HCT116 (cell line): Measurements from ENCODE around the gene GABBR2. TPM values are rescaled to one million over a fixed set of nuclear protein-coding genes. Genes with fewer than 3 reads are reported as not detected.

ENCODE experiments used
- ATAC-seq: fragments of 200-7000 bp; cut with Tn5 transposase; 2 replicates; pipeline ENCODE4 v1.9.1; 2020; ENCODE audit warnings: mild to moderate bottlenecking, moderate library complexity
- BruUV-seq: library from RNA; stranded (reverse); fragments of 400-500 nt; replicated peaks from 2 replicates; lab custom pipeline; 2021; lab: Mats Ljungman, UMichigan
- CTCF ChIA-PET: fragments of 300-600 bp; sonication (Branson Sonifier 250); formaldehyde crosslinking; loops from one replicate; lab custom pipeline; 2021; ENCODE audit warnings: antibody characterized with exemption; lab: Charles Lee
- POLR2A ChIA-PET: fragments of 300-600, 350-600 bp; sonication (Branson Sonifier 250); formaldehyde crosslinking; loops from one replicate; lab custom pipeline; 2021; ENCODE audit warnings: antibody characterized with exemption; lab: Charles Lee
- RAD21 ChIA-PET, 2 experiments: fragments of 300-600 bp; sonication (Branson Sonifier 250); formaldehyde crosslinking; loops; one replicate each; lab custom pipeline; 2023; ENCODE audit warnings: low total read pairs in 2 of 2; ENCODE audit not compliant: uncharacterized antibody in 2 of 2, unreplicated experiment in 2 of 2, low non-redundant PET in 1 of 2; lab: Charles Lee
- DNase-seq: peaks from one replicate; pipeline ENCODE4 v3.0.0-alpha.2; 2010; ENCODE audit warnings: low read depth, low spot score
- H2AFZ ChIP-seq: fragments of 200-600 bp; shearing (Covaris generic), sonication (generic); 2 replicates; pipeline ENCODE4 v1.6.1; 2017; ENCODE audit warnings: low read depth, mixed run types, mixed read lengths, antibody characterized with exemption, low read length; ENCODE audit not compliant: poor library complexity, severe bottlenecking
- H3K27ac ChIP-seq: 2 replicates; pipeline ENCODE4 v1.5.1; 2012; ENCODE audit warnings: low read depth, low read length
- H3K27me3 ChIP-seq: fragments of 200-600 bp; sonication (generic); 2 replicates; pipeline ENCODE4 v1.6.1; 2016; ENCODE audit warnings: mixed run types, low read length, mixed read lengths; ENCODE audit not compliant: insufficient read depth
- H3K36me3 ChIP-seq, 2 experiments: fragments of 200-500 bp in 1 of 2; fragments of 200-600 bp in 1 of 2; sonication (Bioruptor generic) in 1 of 2; sonication (generic) in 1 of 2; 2 replicates each; pipeline versions ENCODE4 v1.5.1 to v1.6.1; 2014 to 2016; ENCODE audit warnings: low read length in 2 of 2, inconsistent platforms in 1 of 2, mixed read lengths in 1 of 2, mixed run types in 1 of 2; ENCODE audit not compliant: insufficient read depth in 2 of 2, control insufficient read depth in 1 of 2
- H3K4me1 ChIP-seq, 2 experiments: fragments of 200-600 bp in 1 of 2; sonication (generic) in 1 of 2; 2 replicates each; pipeline versions ENCODE4 v1.5.1 to v1.6.1; 2012 to 2017; ENCODE audit warnings: low read length in 2 of 2, inconsistent platforms in 1 of 2, mild to moderate bottlenecking in 1 of 2, mixed read lengths in 1 of 2, mixed run types in 1 of 2, moderate library complexity in 1 of 2; ENCODE audit not compliant: insufficient read depth in 2 of 2, control insufficient read depth in 1 of 2
- H3K4me2 ChIP-seq: fragments of 200-600 bp; sonication (generic); 2 replicates; pipeline ENCODE4 v1.6.1; 2017; ENCODE audit warnings: mixed run types, low read length, mixed read lengths
- H3K4me3 ChIP-seq, 2 experiments: fragments of 200-600 bp in 1 of 2; sonication (generic) in 1 of 2; replicated peaks in 1 of 2; 2 replicates each; pipeline ENCODE4 v1.5.1; 2011 to 2016; ENCODE audit warnings: low read length in 2 of 2, control low read depth in 1 of 2, low read depth in 1 of 2, mild to moderate bottlenecking in 1 of 2, mixed read lengths in 1 of 2, mixed run types in 1 of 2
- H3K79me2 ChIP-seq: fragments of 200-600 bp; sonication (generic); 2 replicates; pipeline ENCODE4 v1.6.1; 2017; ENCODE audit warnings: mild to moderate bottlenecking, mixed run types, low read length, moderate library complexity, mixed read lengths; ENCODE audit not compliant: insufficient read depth
- H3K9ac ChIP-seq: fragments of 200-600 bp; sonication (generic); 2 replicates; pipeline ENCODE4 v1.6.1; 2016; ENCODE audit warnings: low read length, mixed read lengths
- H3K9me2 ChIP-seq: fragments of 200-600 bp; sonication (generic), shearing (Covaris generic); 2 replicates; pipeline ENCODE4 v1.6.1; 2017; ENCODE audit warnings: mixed run types, mild to moderate bottlenecking, moderate library complexity; ENCODE audit not compliant: insufficient read depth
- H3K9me3 ChIP-seq, 2 experiments: fragments of 200-500 bp in 1 of 2; fragments of 200-600 bp in 1 of 2; sonication (Bioruptor generic) in 1 of 2; sonication (generic) in 1 of 2; 2 replicates each; pipeline ENCODE4 v1.6.1; 2014 to 2017; ENCODE audit warnings: low read length in 2 of 2, mixed read lengths in 2 of 2, inconsistent platforms in 1 of 2, low read depth in 1 of 2, mild to moderate bottlenecking in 1 of 2, mixed run types in 1 of 2, moderate library complexity in 1 of 2; ENCODE audit not compliant: control insufficient read depth in 1 of 2, insufficient read depth in 1 of 2
- H4K20me1 ChIP-seq: fragments of 200-600 bp; sonication (generic), shearing (Covaris generic); 2 replicates; pipeline ENCODE4 v1.6.1; 2017; ENCODE audit warnings: mixed run types, mild to moderate bottlenecking, moderate library complexity; ENCODE audit not compliant: insufficient read depth
- EGR1 ChIP-seq: IDR thresholded peaks from 2 replicates; pipeline ENCODE4 v1.6.1; 2012; ENCODE audit warnings: low read depth
- ELF1 ChIP-seq: IDR thresholded peaks from 2 replicates; pipeline ENCODE4 v1.6.1; 2012; ENCODE audit warnings: low read depth, borderline replicate concordance
- FOSL1 ChIP-seq: IDR thresholded peaks from 2 replicates; pipeline ENCODE4 v1.6.1; 2012; ENCODE audit warnings: low read depth
- JUND ChIP-seq: IDR thresholded peaks from 2 replicates; pipeline ENCODE4 v1.6.1; 2012
- POLR2A ChIP-seq: IDR thresholded peaks from 2 replicates; pipeline ENCODE4 v1.7.0; 2011; ENCODE audit warnings: borderline replicate concordance; ENCODE audit not compliant: insufficient read depth, insufficient read length; ENCODE audit errors: extremely low read depth
- POLR2AphosphoS5 ChIP-seq: IDR thresholded peaks from 2 replicates; pipeline ENCODE4 v1.6.1; 2011; ENCODE audit warnings: mild to moderate bottlenecking, low read depth, low read length, moderate library complexity
- RAD21 ChIP-seq: IDR thresholded peaks from 2 replicates; pipeline ENCODE4 v1.6.1; 2012; ENCODE audit warnings: low read depth, mild to moderate bottlenecking
- SP1 ChIP-seq: IDR thresholded peaks from 2 replicates; pipeline ENCODE4 v1.6.1; 2012; ENCODE audit warnings: low read depth
- YY1 ChIP-seq: IDR thresholded peaks from 2 replicates; pipeline ENCODE4 v1.6.1; 2011; ENCODE audit warnings: low read length, low read depth, moderate library complexity, mild to moderate bottlenecking; ENCODE audit not compliant: insufficient replicate concordance; ENCODE audit errors: extremely low read depth
- ZFX ChIP-seq: fragments of 450-650 bp; IDR thresholded peaks from 2 replicates; pipeline ENCODE4 v1.6.1; 2017
- ZNF274 ChIP-seq: fragments of 200-500 bp; sonication (Bioruptor generic); IDR thresholded peaks from 2 replicates; pipeline ENCODE4 v1.6.1; 2014; ENCODE audit warnings: mild to moderate bottlenecking, low read depth, low read length, inconsistent platforms
- intact Hi-C: fragments of 100-400 bp; cut with micrococcal nuclease; formaldehyde crosslinking; loops from 2 replicates; pipeline ENCODE4 v1.10.0; 2022
- total RNA-seq: library from RNA; stranded (reverse); gene quantifications from one replicate; pipeline ENCODE4 v1.2.1, GENCODE V29; 2021; ENCODE audit not compliant: unreplicated experiment
- TF ChIP-seq, protein P1 (sequence below), 3 experiments: fragments of 200-600 bp in 1 of 3; sonication (generic) in 1 of 3; IDR thresholded peaks in 2 of 3; conservative IDR thresholded peaks in 1 of 3; 2 replicates each; pipeline ENCODE4 v1.5.1; 2012 to 2017; ENCODE audit warnings: low read depth in 2 of 3, low read length in 2 of 3, antibody characterized with exemption in 1 of 3, borderline replicate concordance in 1 of 3, control low read depth in 1 of 3, mild to moderate bottlenecking in 1 of 3, mixed read lengths in 1 of 3, mixed run types in 1 of 3, moderate library complexity in 1 of 3; ENCODE audit not compliant: insufficient read depth in 1 of 3
- TF ChIP-seq, protein P2 (sequence below): IDR thresholded peaks from 2 replicates; pipeline ENCODE4 v1.6.1; 2012; ENCODE audit warnings: low read depth
- TF ChIP-seq, protein P3 (sequence below): IDR thresholded peaks from 2 replicates; pipeline ENCODE4 v1.6.1; 2012
- TF ChIP-seq, protein P4 (sequence below): IDR thresholded peaks from 2 replicates; pipeline ENCODE4 v1.6.1; 2012

Gene GABBR2
- total RNA-seq, 1 experiment from 2014 or later, result 0.15 TPM

DNA sequence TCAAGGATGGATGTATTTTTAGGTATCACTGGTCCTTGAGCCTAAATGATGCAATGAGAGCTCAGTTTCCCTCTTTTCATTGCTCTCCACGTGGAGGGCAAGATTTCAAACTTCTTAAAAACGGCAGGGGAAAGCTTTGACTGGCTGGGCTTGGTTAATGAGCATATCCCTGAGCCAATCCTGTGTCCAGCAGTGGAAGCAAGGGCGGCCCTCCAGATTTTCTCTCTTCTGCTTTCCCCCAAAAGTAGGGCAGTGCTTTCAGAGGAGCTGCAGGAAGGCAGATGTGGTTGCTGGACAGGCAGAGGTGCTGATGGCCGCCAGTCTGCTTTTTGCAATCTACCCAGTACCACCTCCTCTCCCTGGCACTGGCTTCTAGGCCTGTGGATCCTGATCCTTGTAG is 423.3 kb downstream of the GABBR2 start:
- RAD21 ChIA-PET, result no interaction called here
- ATAC-seq, result no peak
- no peak for DNase-seq
- Histone ChIP-seq H3K36me3 (no peaks in the 10 kb centered on the region), H3K4me3 (no peak overlapping the region), H3K9me2 (no peaks in the 10 kb centered on the region), H3K79me2 (no peaks in the 10 kb centered on the region), H3K27me3 (no peaks in the 10 kb centered on the region), H3K4me1 (peaks cover 0 to 10% of the 10 kb centered on the region in 2 experiments; a peak in 2 of 4 replicates), H3K4me2 (no peak overlapping the region), H4K20me1 (no peaks in the 10 kb centered on the region), H2AFZ (no peak overlapping the region), H3K27ac (no peak overlapping the region), H3K9me3 (no peaks in the 10 kb centered on the region), H3K9ac (no peak overlapping the region)
- CTCF ChIA-PET, result no interaction called here
- POLR2A ChIA-PET, result no interaction called here
- no TSS peak for BruUV-seq
- TF ChIP-seq, protein P1, sequence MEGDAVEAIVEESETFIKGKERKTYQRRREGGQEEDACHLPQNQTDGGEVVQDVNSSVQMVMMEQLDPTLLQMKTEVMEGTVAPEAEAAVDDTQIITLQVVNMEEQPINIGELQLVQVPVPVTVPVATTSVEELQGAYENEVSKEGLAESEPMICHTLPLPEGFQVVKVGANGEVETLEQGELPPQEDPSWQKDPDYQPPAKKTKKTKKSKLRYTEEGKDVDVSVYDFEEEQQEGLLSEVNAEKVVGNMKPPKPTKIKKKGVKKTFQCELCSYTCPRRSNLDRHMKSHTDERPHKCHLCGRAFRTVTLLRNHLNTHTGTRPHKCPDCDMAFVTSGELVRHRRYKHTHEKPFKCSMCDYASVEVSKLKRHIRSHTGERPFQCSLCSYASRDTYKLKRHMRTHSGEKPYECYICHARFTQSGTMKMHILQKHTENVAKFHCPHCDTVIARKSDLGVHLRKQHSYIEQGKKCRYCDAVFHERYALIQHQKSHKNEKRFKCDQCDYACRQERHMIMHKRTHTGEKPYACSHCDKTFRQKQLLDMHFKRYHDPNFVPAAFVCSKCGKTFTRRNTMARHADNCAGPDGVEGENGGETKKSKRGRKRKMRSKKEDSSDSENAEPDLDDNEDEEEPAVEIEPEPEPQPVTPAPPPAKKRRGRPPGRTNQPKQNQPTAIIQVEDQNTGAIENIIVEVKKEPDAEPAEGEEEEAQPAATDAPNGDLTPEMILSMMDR (IDR thresholded peaks at IDR 0.05 in 2 of 3, conservative IDR thresholded peaks at IDR 0.05 in 1 of 3; ENCODE audit: borderline replicate concordance in 1 of 3, insufficient read depth in 1 of 3, low read depth in 2 of 3, low read length in 2 of 3), result no peak
- TF ChIP-seq YY1 (no peak), ELF1 (no peak), SP1 (no peak), POLR2AphosphoS5 (no peak), JUND (no peak), FOSL1 (no peak), ZFX (no peak), RAD21 (no peak), ZNF274 (no peak), POLR2A (no peak), EGR1 (no peak)
- TF ChIP-seq, protein P2, sequence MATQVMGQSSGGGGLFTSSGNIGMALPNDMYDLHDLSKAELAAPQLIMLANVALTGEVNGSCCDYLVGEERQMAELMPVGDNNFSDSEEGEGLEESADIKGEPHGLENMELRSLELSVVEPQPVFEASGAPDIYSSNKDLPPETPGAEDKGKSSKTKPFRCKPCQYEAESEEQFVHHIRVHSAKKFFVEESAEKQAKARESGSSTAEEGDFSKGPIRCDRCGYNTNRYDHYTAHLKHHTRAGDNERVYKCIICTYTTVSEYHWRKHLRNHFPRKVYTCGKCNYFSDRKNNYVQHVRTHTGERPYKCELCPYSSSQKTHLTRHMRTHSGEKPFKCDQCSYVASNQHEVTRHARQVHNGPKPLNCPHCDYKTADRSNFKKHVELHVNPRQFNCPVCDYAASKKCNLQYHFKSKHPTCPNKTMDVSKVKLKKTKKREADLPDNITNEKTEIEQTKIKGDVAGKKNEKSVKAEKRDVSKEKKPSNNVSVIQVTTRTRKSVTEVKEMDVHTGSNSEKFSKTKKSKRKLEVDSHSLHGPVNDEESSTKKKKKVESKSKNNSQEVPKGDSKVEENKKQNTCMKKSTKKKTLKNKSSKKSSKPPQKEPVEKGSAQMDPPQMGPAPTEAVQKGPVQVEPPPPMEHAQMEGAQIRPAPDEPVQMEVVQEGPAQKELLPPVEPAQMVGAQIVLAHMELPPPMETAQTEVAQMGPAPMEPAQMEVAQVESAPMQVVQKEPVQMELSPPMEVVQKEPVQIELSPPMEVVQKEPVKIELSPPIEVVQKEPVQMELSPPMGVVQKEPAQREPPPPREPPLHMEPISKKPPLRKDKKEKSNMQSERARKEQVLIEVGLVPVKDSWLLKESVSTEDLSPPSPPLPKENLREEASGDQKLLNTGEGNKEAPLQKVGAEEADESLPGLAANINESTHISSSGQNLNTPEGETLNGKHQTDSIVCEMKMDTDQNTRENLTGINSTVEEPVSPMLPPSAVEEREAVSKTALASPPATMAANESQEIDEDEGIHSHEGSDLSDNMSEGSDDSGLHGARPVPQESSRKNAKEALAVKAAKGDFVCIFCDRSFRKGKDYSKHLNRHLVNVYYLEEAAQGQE, result no peak
- TF ChIP-seq, protein P3, sequence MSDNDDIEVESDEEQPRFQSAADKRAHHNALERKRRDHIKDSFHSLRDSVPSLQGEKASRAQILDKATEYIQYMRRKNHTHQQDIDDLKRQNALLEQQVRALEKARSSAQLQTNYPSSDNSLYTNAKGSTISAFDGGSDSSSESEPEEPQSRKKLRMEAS, result no peak
- TF ChIP-seq, protein P4, sequence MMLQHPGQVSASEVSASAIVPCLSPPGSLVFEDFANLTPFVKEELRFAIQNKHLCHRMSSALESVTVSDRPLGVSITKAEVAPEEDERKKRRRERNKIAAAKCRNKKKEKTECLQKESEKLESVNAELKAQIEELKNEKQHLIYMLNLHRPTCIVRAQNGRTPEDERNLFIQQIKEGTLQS, result no peak
- intact Hi-C loops, result no loop called here
